GM12878 (cell line): ENCODE results near the gene QPCT. TPM values are rescaled to one million over a fixed set of nuclear protein-coding genes. Genes with fewer than 3 reads are reported as not detected.

Source experiments
- ATAC-seq: fragments of 200-7000 bp; cut with Tn5 transposase; 3 replicates; pipeline ENCODE4 v1.9.1; 2020; ENCODE audit warnings: mild to moderate bottlenecking, moderate library complexity
- BruUV-seq: library from RNA; stranded (reverse); fragments of 400-500 nt; replicated peaks from 2 replicates; lab custom pipeline; 2021; lab: Mats Ljungman, UMichigan
- CTCF ChIA-PET: fragments of 300-600 bp; sonication (Branson Sonifier 250); formaldehyde crosslinking; extraction: SDS; loops from one replicate; lab custom pipeline; 2021; ENCODE audit warnings: inconsistent platforms; lab: Yijun Ruan, JAX
- POLR2A ChIA-PET: fragments of 350-600 bp; formaldehyde crosslinking; extraction: SDS; loops from one replicate; lab custom pipeline; 2021; ENCODE audit warnings: inconsistent platforms; lab: Charles Lee
- RAD21 ChIA-PET: fragments of 300-600 bp; sonication (Branson Sonifier 250); formaldehyde crosslinking; loops from one replicate; lab custom pipeline; 2023; ENCODE audit warnings: antibody characterized with exemption; ENCODE audit not compliant: unreplicated experiment; lab: Charles Lee
- SMC1A ChIA-PET: fragments of 300-600 bp; sonication (Branson Sonifier 250); formaldehyde crosslinking; loops from one replicate; lab custom pipeline; 2023; ENCODE audit not compliant: unreplicated experiment, uncharacterized antibody; lab: Charles Lee
- DNase-seq: peaks from one replicate; pipeline ENCODE4 v3.0.0-alpha.2; 2011; ENCODE audit warnings: low read depth, low spot score
- FAIRE-seq: peaks from 3 replicates; lab custom pipeline; 2011; peaks lifted over from hg19 to GRCh38; lab: Jason Lieb, UNC
- H2AFZ ChIP-seq: 2 replicates; pipeline ENCODE4 v1.6.0; 2011; ENCODE audit warnings: low read depth, low read length, control low read depth; ENCODE audit not compliant: control insufficient read depth
- H3K27ac ChIP-seq: 2 replicates; pipeline ENCODE4 v1.5.1; 2011; ENCODE audit warnings: control low read depth; ENCODE audit not compliant: control insufficient read depth, insufficient read depth
- H3K27me3 ChIP-seq, 2 experiments: replicated peaks in 1 of 2; 2 replicates each; pipeline versions ENCODE4 v1.6.0 to v1.6.1; 2011; ENCODE audit warnings: low read length in 1 of 2; ENCODE audit not compliant: control insufficient read depth in 2 of 2, insufficient read depth in 2 of 2
- H3K36me3 ChIP-seq, 2 experiments: 2 replicates each; pipeline ENCODE4 v1.5.1; 2011; ENCODE audit warnings: low read length in 1 of 2; ENCODE audit not compliant: control insufficient read depth in 2 of 2, insufficient read depth in 2 of 2
- H3K4me1 ChIP-seq: 2 replicates; pipeline ENCODE4 v1.6.1; 2011; ENCODE audit warnings: mild to moderate bottlenecking, low read length, moderate library complexity, mixed read lengths; ENCODE audit not compliant: control insufficient read depth, insufficient read depth
- H3K4me2 ChIP-seq: 2 replicates; pipeline ENCODE4 v1.6.0; 2011; ENCODE audit warnings: control low read depth; ENCODE audit not compliant: control insufficient read depth, insufficient read depth
- H3K4me3 ChIP-seq: fragments of 200-600 bp; sonication (generic); 2 replicates; pipeline ENCODE4 v1.5.1; 2016
- H3K79me2 ChIP-seq: 2 replicates; pipeline ENCODE4 v1.6.0; 2011; ENCODE audit warnings: low read length; ENCODE audit not compliant: control insufficient read depth, insufficient read depth
- H3K9ac ChIP-seq: 2 replicates; pipeline ENCODE4 v1.8.0; 2011; ENCODE audit warnings: low read length, control low read depth, mixed read lengths; ENCODE audit not compliant: control insufficient read depth, insufficient read depth
- H3K9me3 ChIP-seq: replicated peaks from 3 replicates; pipeline ENCODE4 v1.5.1; 2011; ENCODE audit warnings: mild to moderate bottlenecking, low read length; ENCODE audit not compliant: control insufficient read depth, insufficient read depth
- H4K20me1 ChIP-seq: 2 replicates; pipeline ENCODE4 v1.6.0; 2011; ENCODE audit not compliant: control insufficient read depth, insufficient read depth
- BHLHE40 ChIP-seq, 2 experiments: fragments of 450-650 bp in 1 of 2; IDR thresholded peaks; 2 replicates each; pipeline ENCODE4 v1.6.1; 2011 to 2017; ENCODE audit warnings: low read depth in 2 of 2, borderline replicate concordance in 1 of 2, improper control_type of control experiment in 1 of 2, low read length in 1 of 2, mild to moderate bottlenecking in 1 of 2
- FOXK2 ChIP-seq: fragments of 450-650 bp; IDR thresholded peaks from 2 replicates; pipeline ENCODE4 v1.6.1; 2017; ENCODE audit warnings: mild to moderate bottlenecking, moderate library complexity
- GABPA ChIP-seq: IDR thresholded peaks from 2 replicates; pipeline ENCODE4 v1.6.1; 2014; ENCODE audit warnings: antibody characterized with exemption, low read depth, mild to moderate bottlenecking, inconsistent platforms
- IKZF2 ChIP-seq, 2 experiments: fragments of 450-650 bp; IDR thresholded peaks; 2 replicates each; pipeline ENCODE4 v1.6.1; 2017; ENCODE audit warnings: mild to moderate bottlenecking in 2 of 2, moderate library complexity in 2 of 2
- KAT2A ChIP-seq: conservative IDR thresholded peaks from 2 replicates; pipeline ENCODE4 v1.6.1; 2011; ENCODE audit warnings: low read depth, low read length; ENCODE audit not compliant: control insufficient read depth
- KLF5 ChIP-seq: fragments of 450-650 bp; IDR thresholded peaks from 2 replicates; pipeline ENCODE4 v1.6.1; 2014; ENCODE audit warnings: mild to moderate bottlenecking; ENCODE audit not compliant: partially characterized antibody
- MTA2 ChIP-seq: fragments of 450-650 bp; IDR thresholded peaks from 2 replicates; pipeline ENCODE4 v1.6.1; 2016; ENCODE audit warnings: low read depth, mild to moderate bottlenecking, moderate library complexity
- MYB ChIP-seq: fragments of 150-350 bp; IDR thresholded peaks from 2 replicates; pipeline ENCODE4 v1.6.1; 2014; ENCODE audit warnings: mild to moderate bottlenecking, low read depth, low read length, borderline replicate concordance
- MYC ChIP-seq: IDR thresholded peaks from 2 replicates; pipeline ENCODE4 v1.6.1; 2011; ENCODE audit warnings: mild to moderate bottlenecking, low read length, moderate library complexity, inconsistent platforms; ENCODE audit not compliant: insufficient read depth, insufficient replicate concordance, insufficient read length, severe bottlenecking
- PAX5 ChIP-seq: IDR thresholded peaks from 2 replicates; pipeline ENCODE4 v1.6.1; 2011; ENCODE audit warnings: low read depth, low read length, borderline replicate concordance
- RELA ChIP-seq: fragments of 450-650 bp; IDR thresholded peaks from 2 replicates; pipeline ENCODE4 v1.8.0; 2014; ENCODE audit warnings: borderline replicate concordance; ENCODE audit not compliant: partially characterized antibody
- SRF ChIP-seq, 2 experiments: IDR thresholded peaks; 2 replicates each; pipeline ENCODE4 v1.6.1; 2011; ENCODE audit warnings: low read depth in 2 of 2, low read length in 2 of 2, mild to moderate bottlenecking in 1 of 2, moderate library complexity in 1 of 2
- STAT3 ChIP-seq: IDR thresholded peaks from 2 replicates; pipeline ENCODE4 v1.6.1; 2011; ENCODE audit warnings: low read depth, low read length, improper control_type of control experiment
- WGBS: methylation state at CpG from one replicate; pipeline ENCODE4 v1.1.6; 2016; ENCODE audit warnings: low lambda C conversion rate; ENCODE audit not compliant: insufficient replicate concordance, insufficient coverage; ENCODE audit errors: missing lambda C conversion rate; 5-methylcytosine and 5-hydroxymethylcytosine counted together
- in situ Hi-C: fragments of 300-500 bp; cut with MboI; formaldehyde crosslinking; loops from 9 replicates; pipeline ENCODE4 v1.14.3; 2018; ENCODE audit warnings: mixed read lengths
- intact Hi-C: fragments of 100-400 bp; cut with micrococcal nuclease; formaldehyde crosslinking; loops from one replicate; pipeline ENCODE4 v1.14.2; 2022; ENCODE audit not compliant: unreplicated experiment
- polyA plus RNA-seq, 11 experiments: library from polyadenylated mRNA; depleted of rRNA in 4 of 11; unstranded in 6 of 11; stranded (reverse) in 5 of 11; fragments of >200 nt; fragmentation: Nextera tagmentation in 4 of 11; fragmentation: Illumina TruSeq in 1 of 11; extraction: Ambion mirVana in 4 of 11; extraction: Trizol in 1 of 11; gene quantifications; 1 replicate in 1 of 11; 2 replicates in 10 of 11; pipeline versions ENCODE4 v1.2.1 to v1.2.3, GENCODE V29; 2011 to 2016; ENCODE audit warnings: inconsistent platforms in 2 of 11, missing spikeins in 2 of 11, low read depth in 1 of 11
- total RNA-seq, 4 experiments: library from RNA; depleted of rRNA in 3 of 4; stranded (reverse); fragments of >200 nt in 3 of 4; fragmentation: Illumina TruSeq in 1 of 4; extraction: Trizol in 1 of 4; gene quantifications; 2 replicates each; pipeline versions ENCODE4 v1.2.1 to v1.2.3, GENCODE V29; 2013 to 2021
- TF ChIP-seq, protein P1 (sequence below): fragments of 450-650 bp; IDR thresholded peaks from 2 replicates; pipeline ENCODE4 v1.6.1; 2017; ENCODE audit warnings: mild to moderate bottlenecking, moderate library complexity
- TF ChIP-seq, protein P2 (sequence below): IDR thresholded peaks from 2 replicates; pipeline ENCODE4 v1.6.1; 2012; ENCODE audit warnings: low read depth, low read length, improper control_type of control experiment
- TF ChIP-seq, protein P3 (sequence below): fragments of 450-650 bp; IDR thresholded peaks from 2 replicates; pipeline ENCODE4 v1.6.1; 2016; ENCODE audit warnings: mild to moderate bottlenecking

The QPCT gene
- total and polyA plus RNA-seq, 10 of the 15 experiments (the other 5 are each of a cell fraction or from before 2014, with no cell fraction given), result 0.14 to 0.86 (median 0.18) TPM; not detected in 1

DNA sequence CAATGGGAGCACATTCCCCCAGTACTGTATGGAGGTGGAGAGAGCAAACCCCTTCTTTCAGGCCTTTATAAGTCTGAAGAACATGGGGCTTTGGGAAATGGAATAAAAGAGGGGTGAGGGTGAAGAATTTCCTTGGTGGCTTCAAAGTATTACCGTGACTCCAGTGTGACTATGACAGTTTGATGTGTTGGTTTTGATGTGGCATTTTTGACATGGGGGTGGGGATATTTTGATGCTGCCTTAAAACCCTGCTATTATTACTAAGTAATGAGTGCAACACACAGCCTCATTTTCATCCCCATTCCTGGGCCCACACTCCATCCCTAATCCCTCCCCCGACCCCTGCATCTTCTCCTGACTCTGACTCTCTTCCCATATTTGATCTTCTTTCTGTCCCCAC is 23.6 kb downstream of the QPCT start (continued):
- TF ChIP-seq, protein P1, sequence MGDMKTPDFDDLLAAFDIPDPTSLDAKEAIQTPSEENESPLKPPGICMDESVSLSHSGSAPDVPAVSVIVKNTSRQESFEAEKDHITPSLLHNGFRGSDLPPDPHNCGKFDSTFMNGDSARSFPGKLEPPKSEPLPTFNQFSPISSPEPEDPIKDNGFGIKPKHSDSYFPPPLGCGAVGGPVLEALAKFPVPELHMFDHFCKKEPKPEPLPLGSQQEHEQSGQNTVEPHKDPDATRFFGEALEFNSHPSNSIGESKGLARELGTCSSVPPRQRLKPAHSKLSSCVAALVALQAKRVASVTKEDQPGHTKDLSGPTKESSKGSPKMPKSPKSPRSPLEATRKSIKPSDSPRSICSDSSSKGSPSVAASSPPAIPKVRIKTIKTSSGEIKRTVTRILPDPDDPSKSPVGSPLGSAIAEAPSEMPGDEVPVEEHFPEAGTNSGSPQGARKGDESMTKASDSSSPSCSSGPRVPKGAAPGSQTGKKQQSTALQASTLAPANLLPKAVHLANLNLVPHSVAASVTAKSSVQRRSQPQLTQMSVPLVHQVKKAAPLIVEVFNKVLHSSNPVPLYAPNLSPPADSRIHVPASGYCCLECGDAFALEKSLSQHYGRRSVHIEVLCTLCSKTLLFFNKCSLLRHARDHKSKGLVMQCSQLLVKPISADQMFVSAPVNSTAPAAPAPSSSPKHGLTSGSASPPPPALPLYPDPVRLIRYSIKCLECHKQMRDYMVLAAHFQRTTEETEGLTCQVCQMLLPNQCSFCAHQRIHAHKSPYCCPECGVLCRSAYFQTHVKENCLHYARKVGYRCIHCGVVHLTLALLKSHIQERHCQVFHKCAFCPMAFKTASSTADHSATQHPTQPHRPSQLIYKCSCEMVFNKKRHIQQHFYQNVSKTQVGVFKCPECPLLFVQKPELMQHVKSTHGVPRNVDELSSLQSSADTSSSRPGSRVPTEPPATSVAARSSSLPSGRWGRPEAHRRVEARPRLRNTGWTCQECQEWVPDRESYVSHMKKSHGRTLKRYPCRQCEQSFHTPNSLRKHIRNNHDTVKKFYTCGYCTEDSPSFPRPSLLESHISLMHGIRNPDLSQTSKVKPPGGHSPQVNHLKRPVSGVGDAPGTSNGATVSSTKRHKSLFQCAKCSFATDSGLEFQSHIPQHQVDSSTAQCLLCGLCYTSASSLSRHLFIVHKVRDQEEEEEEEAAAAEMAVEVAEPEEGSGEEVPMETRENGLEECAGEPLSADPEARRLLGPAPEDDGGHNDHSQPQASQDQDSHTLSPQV, result no peak
- TF ChIP-seq BHLHE40 (IDR thresholded peaks at IDR 0.05; ENCODE audit: borderline replicate concordance in 1 of 2, low read depth in 2 of 2, low read length in 1 of 2), result no peak
- TF ChIP-seq RELA, result no peak
- TF ChIP-seq MTA2, result no peak
- TF ChIP-seq GABPA, result no peak
- TF ChIP-seq MYB, result no peak

DNA sequence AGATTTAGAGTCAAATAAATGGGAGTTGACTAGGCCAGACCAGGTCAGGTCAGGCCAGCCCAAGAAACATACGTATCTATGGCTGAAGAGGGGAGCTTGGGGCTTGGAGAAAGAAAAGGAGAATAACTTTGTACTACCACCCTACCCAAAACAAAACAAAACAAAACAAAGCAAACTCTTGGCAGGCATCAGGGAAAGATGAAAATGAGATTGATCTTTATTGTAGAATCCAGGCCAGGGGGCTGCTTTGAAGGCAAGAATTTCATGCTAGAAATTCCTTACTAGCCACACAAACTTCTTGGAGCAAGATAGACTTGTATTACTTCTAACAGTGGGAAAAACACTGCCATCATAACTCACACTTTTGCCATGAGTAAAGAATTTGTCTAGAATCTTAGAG is 26.2 kb downstream of the QPCT start:
- no peak overlapping the region for H2AFZ ChIP-seq
- DNase-seq, result no peak
- ATAC-seq, result no peak
- 40% methylated on average over 1 of the region's 1 CpG for WGBS
- FAIRE-seq, result no peak
- intact Hi-C loops, result no loop called here
- H3K4me1 ChIP-seq, result peaks cover 6% of the 10 kb centered on the region
- no peak overlapping the region for H3K4me2 ChIP-seq
- CTCF ChIA-PET, result no interaction called here
- RAD21 ChIA-PET, result no interaction called here
- no peaks in the 10 kb centered on the region for H3K9me3 ChIP-seq
- SMC1A ChIA-PET, result no interaction called here
- no TSS peak for BruUV-seq
- H3K27ac ChIP-seq, result no peak overlapping the region
- in situ Hi-C loops, result no loop called here
- no peaks in the 10 kb centered on the region for H3K79me2 ChIP-seq
- H3K36me3 ChIP-seq, result no peaks in the 10 kb centered on the region
- H3K27me3 ChIP-seq, result peaks cover 3 to 20% of the 10 kb centered on the region in 2 experiments; a peak in 3 of 4 replicates
- H4K20me1 ChIP-seq, result no peaks in the 10 kb centered on the region
- H3K4me3 ChIP-seq, result no peak overlapping the region
- no peak overlapping the region for H3K9ac ChIP-seq
- POLR2A ChIA-PET, result no interaction called here
- no peak for TF ChIP-seq FOXK2
- no peak for TF ChIP-seq MYC
- no peak for TF ChIP-seq STAT3
- TF ChIP-seq KAT2A, result no peak
- TF ChIP-seq, protein P2, sequence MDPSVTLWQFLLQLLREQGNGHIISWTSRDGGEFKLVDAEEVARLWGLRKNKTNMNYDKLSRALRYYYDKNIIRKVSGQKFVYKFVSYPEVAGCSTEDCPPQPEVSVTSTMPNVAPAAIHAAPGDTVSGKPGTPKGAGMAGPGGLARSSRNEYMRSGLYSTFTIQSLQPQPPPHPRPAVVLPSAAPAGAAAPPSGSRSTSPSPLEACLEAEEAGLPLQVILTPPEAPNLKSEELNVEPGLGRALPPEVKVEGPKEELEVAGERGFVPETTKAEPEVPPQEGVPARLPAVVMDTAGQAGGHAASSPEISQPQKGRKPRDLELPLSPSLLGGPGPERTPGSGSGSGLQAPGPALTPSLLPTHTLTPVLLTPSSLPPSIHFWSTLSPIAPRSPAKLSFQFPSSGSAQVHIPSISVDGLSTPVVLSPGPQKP, result no peak
- no peak for TF ChIP-seq IKZF2 (IDR thresholded peaks at IDR 0.05)
- TF ChIP-seq, protein P3, sequence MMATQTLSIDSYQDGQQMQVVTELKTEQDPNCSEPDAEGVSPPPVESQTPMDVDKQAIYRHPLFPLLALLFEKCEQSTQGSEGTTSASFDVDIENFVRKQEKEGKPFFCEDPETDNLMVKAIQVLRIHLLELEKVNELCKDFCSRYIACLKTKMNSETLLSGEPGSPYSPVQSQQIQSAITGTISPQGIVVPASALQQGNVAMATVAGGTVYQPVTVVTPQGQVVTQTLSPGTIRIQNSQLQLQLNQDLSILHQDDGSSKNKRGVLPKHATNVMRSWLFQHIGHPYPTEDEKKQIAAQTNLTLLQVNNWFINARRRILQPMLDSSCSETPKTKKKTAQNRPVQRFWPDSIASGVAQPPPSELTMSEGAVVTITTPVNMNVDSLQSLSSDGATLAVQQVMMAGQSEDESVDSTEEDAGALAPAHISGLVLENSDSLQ, result no peak
- no peak for TF ChIP-seq PAX5
- no peak for TF ChIP-seq SRF (IDR thresholded peaks at IDR 0.05; ENCODE audit: low read depth in 2 of 2, low read length in 2 of 2)
- TF ChIP-seq KLF5, result no peak
